Right renal cortex interstitium (tissue), 3 donors: ENCODE measurements around the gene TRIM17. TPM values are rescaled to one million over a fixed set of nuclear protein-coding genes. Genes with fewer than 3 reads are reported as not detected.

Source experiments
- DNase-seq, 3 donors: peaks; one replicate each; pipeline ENCODE4 v3.0.0-alpha.2; 2013; ENCODE audit warnings: low read depth in 3 of 3, low spot score in 2 of 3
- polyA plus RNA-seq, 3 donors: library from polyadenylated mRNA; unstranded; fragments of 120-200 nt; gene quantifications; one replicate each; pipeline ENCODE4 v1.2.1, GENCODE V29; 2013; ENCODE audit not compliant: insufficient read length in 3 of 3

TRIM17 gene
- polyA plus RNA-seq, 3 donors = 5.0 to 6.6 (median 5.9) TPM

DNA sequence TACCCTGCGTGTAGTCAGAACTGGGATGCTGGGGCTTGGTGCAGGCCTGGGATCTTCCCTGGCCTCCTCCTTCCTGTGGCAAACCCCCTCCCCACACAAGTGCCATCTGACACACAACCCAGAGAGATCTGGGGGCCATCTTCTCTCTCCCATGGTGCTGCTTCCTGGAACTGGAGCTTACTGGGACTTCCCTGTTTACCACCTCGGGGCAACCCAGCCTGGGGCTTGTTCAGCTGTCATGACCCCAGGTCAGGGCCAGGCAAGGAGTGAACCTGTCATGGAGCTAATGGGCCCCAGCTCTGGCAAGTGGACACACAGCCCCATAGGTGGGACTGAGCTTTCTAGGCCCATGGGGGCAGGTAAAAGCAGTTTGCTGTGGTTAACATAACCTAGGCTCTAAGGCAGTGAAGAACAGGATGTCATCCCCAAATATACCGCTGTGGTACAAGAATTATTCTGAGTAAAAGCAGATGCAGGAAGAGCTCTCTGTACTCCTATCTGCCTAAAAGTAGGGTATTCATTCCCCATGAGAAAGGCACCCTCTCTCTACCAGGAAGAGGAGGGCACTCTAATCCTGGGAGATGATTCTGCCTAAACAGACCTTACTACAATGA is 12.4 kb downstream of the TRIM17 start:
- DNase-seq = no peak

- no peak for DNase-seq
Measured at GRCh38 chr1:228403231-228403631, 13.4 kb downstream of the TRIM17 start.

DNA sequence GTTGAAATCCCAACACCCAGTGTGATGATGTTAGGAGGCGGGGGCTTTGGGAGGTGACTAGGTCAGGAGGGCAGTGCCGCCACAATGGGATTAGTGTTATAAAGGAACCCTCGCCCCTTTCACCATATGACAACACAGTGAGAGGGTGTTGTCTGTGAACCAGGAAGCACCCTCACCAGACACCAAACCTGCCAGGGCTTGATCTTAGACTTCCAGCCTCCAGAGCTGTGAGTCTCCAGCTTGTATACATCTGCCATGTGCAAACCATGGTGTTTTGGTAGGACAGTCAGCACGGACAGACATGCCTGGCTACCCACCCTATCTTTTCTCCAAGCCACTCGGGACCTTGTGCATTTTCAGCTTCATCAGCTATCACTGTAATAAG is 14.0 kb downstream of the TRIM17 start:
- DNase-seq = no peak

GRCh38 chr1:228401782-228402640 is 14.7 kb downstream of the TRIM17 start:
- DNase-seq = no peak

GRCh38 chr1:228400692-228401454 is 15.8 kb downstream of the TRIM17 start:
- DNase-seq = no peak

DNA sequence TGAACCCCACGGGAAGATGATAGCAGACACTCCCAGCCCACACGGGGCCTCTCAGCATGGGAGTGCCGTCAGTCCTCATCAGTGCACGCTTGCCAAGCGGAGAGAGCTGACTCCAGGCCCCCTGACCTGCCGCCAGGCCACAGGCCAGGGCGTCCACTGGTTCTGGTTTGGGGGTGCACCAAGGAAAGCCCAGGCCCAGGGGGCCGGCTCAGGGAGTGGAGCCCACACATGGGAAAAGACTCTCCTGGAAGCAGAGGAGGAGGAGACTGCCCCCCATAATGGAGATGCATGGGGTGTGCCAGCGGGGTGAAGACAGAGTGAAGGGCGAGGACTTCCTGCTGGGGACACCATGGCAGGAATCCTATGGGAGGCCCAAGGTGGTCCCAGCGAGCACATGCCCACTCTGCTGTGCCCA is 16.4 kb downstream of the TRIM17 start:
- no peak for DNase-seq

GRCh38 chr1:228399531-228400236 is 17.0 kb downstream of the TRIM17 start:
- DNase-seq = no peak

DNA sequence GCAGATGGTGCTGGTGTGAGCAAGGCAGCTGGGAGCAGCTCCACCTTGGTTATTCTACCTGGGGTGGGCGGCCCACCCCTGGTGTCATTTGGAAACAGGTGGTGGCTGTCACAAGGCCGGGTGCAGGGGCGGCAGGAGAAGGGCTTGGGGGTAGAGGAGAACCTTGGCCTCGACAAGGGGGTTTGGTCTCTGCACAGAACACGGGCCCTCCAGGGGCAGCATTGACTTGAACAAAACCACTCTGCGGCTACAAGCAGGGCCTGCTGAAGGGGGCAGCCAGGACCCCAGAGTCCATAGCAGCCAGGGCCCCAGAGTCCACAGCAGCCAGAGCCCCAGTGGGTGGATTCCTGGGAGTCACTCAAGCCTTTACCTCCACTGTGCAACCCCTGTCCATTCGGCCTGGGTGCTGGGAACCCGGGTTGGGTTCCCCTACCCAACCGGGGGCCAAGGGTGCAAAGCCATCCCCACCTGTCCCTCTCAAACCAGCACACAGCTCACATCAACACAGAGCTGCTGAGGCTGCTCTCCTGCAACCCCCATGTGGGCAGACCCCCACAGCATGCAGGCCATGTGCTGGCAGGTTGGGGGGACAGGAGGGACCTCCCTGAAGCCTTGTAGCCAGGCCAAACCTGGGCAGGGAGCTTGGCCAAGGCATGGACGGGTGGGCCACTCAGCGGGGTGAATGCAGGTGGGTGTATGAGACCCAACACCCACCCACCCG is 17.8 kb downstream of the TRIM17 start:
- no peak for DNase-seq

DNA sequence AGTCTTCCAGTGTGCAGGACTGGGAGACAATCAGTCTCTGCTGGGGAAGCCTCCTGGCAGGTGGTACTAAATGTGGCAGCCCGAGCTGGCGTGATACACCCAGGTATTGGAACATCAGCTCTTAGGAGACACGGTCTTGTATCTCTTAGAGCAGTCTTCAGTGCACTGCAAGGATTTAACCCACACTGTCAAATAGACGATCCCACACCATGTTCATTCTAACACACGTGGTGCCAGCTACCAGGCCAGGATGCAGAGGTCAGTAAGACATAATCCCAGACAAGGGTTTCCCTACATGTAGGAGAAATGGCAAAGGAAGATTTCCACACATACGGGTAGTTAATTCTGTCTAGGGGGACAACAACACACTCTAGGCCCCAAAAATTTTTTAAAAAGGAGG is 18.7 kb downstream of the TRIM17 start:
- DNase-seq = no peak

- no peak for DNase-seq
Measured at GRCh38 chr1:228396770-228397662, 19.6 kb downstream of the TRIM17 start.

GRCh38 chr1:228394571-228395394 is 21.9 kb downstream of the TRIM17 start:
- DNase-seq = no peak

- DNase-seq = no peak
Measured at GRCh38 chr1:228393811-228394570, 22.7 kb downstream of the TRIM17 start.

DNA sequence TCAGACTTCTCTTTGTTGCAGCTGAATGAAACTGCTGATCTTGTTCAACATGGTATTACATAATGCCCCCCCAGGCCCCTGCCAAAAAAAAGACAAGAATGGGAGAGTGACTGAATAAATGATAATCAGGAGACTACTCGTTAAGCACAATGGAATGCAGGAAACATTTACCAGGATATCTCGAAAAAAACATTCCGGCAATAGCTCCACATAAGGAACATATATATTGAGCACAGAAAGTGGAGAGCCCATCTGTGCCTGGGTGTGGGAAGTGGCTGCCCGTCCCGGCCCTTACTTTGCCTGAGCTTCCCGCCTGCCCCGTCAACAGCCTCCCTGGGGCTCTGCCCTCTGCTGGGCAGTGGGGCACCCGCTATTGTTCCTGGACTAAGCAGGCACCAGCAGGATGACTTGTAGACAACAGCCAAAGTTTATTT is 23.4 kb downstream of the TRIM17 start:
- no peak for DNase-seq

- no peak for DNase-seq
Measured at GRCh38 chr1:228392111-228392936, 24.3 kb downstream of the TRIM17 start.

DNA sequence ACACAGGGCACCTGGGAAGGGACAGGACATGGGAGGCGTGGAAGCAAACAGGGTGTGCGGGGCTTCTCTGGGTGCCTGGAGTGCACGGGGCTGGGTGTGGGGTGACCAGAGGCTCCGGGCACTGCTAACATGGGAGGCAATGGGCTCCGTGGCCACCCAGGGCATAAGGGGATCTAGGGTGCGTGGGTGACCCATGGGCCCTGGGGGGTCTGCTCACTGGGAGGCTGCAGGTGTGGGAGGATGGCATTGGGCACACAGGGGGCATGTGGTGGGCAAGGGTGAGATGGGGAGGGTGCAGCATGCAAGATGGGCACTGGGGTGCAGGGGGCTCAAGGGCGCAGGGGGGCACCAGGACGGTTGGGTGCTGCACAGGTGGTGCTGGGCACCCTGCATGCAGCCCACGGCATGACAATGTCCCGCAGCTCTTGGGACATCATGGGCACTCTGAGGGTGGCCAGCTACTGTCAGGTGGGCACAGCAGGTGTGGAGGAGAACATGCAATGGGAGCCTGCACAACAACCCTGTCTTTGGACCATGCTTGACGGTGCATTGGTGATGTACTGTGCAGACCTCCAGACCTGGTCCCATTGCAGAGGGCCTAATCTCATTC is 25.1 kb downstream of the TRIM17 start:
- DNase-seq = no peak

GRCh38 chr1:228390649-228391048 is 26.0 kb downstream of the TRIM17 start:
- DNase-seq = no peak
